ENCODE data around the gene RBM6.

GRCh38 chr3:50111757-50112156 lies 171.8 kb downstream of the RBM6 start:
- TF ChIP-seq, protein P1, sequence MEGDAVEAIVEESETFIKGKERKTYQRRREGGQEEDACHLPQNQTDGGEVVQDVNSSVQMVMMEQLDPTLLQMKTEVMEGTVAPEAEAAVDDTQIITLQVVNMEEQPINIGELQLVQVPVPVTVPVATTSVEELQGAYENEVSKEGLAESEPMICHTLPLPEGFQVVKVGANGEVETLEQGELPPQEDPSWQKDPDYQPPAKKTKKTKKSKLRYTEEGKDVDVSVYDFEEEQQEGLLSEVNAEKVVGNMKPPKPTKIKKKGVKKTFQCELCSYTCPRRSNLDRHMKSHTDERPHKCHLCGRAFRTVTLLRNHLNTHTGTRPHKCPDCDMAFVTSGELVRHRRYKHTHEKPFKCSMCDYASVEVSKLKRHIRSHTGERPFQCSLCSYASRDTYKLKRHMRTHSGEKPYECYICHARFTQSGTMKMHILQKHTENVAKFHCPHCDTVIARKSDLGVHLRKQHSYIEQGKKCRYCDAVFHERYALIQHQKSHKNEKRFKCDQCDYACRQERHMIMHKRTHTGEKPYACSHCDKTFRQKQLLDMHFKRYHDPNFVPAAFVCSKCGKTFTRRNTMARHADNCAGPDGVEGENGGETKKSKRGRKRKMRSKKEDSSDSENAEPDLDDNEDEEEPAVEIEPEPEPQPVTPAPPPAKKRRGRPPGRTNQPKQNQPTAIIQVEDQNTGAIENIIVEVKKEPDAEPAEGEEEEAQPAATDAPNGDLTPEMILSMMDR (IDR thresholded peaks at IDR 0.05) = no peak
- TF ChIP-seq NFATC4 (CRISPR knock-in tag; IDR thresholded peaks at IDR 0.05) (no peak), MYBL2 (CRISPR knock-in tag; IDR thresholded peaks at IDR 0.05) (no peak), USF1 (CRISPR knock-in tag; IDR thresholded peaks at IDR 0.05) (no peak), ZBTB21 (CRISPR knock-in tag; IDR thresholded peaks at IDR 0.05; ENCODE audit: borderline replicate concordance) (no peak)
